Measurements from ENCODE around the gene GATA5. TPM values are rescaled to one million over a fixed set of nuclear protein-coding genes. Genes with fewer than 3 reads are reported as not detected.

The GATA5 gene
- total RNA-seq, 2 donors from 2014 or later, result 2.5 to 6.7 TPM

GRCh38 chr20:62498874-62499273, 23.1 kb upstream of the GATA5 start:
- Mint-ChIP-seq H3K27ac (no peak overlapping the region), H3K9me3 (no peaks in the 10 kb centered on the region), H3K27me3 (ENCODE audit: insufficient read depth) (peaks cover 3% of the 10 kb centered on the region), H3K36me3 (ENCODE audit: low read depth) (no peaks in the 10 kb centered on the region), H3K4me3 (no peak overlapping the region), H3K4me1 (peaks cover 11% of the 10 kb centered on the region)
- Histone ChIP-seq H3K36me3 (ENCODE audit: control insufficient read depth, insufficient read depth, low read length) (no peaks in the 10 kb centered on the region), H3K27ac (ENCODE audit: low read depth, low read length) (no peak overlapping the region), H3K9ac (ENCODE audit: extremely low read depth, low read length, poor library complexity, severe bottlenecking) (no peak overlapping the region), H3K4me1 (ENCODE audit: control insufficient read depth, insufficient read depth, low read length) (peaks cover 9% of the 10 kb centered on the region), H3K27me3 (ENCODE audit: control insufficient read depth, insufficient read depth, low read length, poor library complexity, severe bottlenecking) (peaks cover 5% of the 10 kb centered on the region), H3K4me3 (ENCODE audit: low read length) (no peak overlapping the region), H3K9me3 (ENCODE audit: control insufficient read depth, low read length) (no peaks in the 10 kb centered on the region)
- DNase-seq, result no peak
- WGBS, 2 experiments (ENCODE audit: insufficient coverage in 1 of 2, insufficient read length in 1 of 2), result 94 to 100% methylated on average over 1 to 5 of the region's 6 CpGs
- TF ChIP-seq, protein P1, sequence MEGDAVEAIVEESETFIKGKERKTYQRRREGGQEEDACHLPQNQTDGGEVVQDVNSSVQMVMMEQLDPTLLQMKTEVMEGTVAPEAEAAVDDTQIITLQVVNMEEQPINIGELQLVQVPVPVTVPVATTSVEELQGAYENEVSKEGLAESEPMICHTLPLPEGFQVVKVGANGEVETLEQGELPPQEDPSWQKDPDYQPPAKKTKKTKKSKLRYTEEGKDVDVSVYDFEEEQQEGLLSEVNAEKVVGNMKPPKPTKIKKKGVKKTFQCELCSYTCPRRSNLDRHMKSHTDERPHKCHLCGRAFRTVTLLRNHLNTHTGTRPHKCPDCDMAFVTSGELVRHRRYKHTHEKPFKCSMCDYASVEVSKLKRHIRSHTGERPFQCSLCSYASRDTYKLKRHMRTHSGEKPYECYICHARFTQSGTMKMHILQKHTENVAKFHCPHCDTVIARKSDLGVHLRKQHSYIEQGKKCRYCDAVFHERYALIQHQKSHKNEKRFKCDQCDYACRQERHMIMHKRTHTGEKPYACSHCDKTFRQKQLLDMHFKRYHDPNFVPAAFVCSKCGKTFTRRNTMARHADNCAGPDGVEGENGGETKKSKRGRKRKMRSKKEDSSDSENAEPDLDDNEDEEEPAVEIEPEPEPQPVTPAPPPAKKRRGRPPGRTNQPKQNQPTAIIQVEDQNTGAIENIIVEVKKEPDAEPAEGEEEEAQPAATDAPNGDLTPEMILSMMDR (conservative IDR thresholded peaks at IDR 0.05), result no peak

DNA sequence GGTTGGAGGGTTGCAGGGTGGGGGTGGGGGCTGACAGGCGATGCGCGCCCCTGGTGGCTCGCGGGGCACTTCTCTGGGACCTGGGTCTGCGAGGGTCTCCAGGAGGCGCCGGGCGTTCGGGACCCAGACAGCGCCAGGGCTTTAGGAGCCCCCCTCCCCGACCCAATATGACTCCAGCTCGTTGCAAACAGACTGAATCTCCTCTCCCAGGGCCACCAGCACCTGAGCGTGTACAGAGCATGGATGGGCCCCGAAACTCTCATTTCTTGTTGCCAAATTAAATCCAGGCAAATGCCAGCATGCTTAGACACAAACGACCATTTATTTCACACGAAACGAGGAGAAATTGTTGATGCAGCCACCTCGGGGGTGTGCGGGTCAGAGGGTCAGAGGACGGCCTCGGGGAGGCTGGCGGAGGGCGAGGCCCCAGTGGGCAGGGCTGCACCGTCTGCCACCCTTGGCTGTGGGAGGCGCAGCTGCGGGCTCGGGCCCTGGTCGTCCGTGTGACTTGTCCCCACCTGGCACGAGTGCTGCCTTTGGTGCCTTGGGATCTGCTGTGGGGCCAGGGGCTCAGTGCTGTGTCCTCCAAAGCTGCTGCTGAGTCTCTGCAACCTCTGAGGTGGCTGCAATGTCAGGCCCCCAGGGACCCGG, 20.9 kb upstream of the GATA5 start:
- H3K9ac ChIP-seq (ENCODE audit: extremely low read depth, low read length, poor library complexity, severe bottlenecking), result no peak overlapping the region
- peak; percentile 89 for DNase-seq
- Mint-ChIP-seq H3K4me1 (peaks cover 8% of the 10 kb centered on the region), H3K36me3 (ENCODE audit: low read depth) (no peaks in the 10 kb centered on the region), H3K27ac (no peak overlapping the region), H3K27me3 (ENCODE audit: insufficient read depth) (peaks cover 6% of the 10 kb centered on the region), H3K9me3 (no peaks in the 10 kb centered on the region), H3K4me3 (no peak overlapping the region)
- WGBS, 2 experiments (ENCODE audit: insufficient coverage in 1 of 2, insufficient read length in 1 of 2), result 42 to 54% methylated on average over 27 to 32 of the region's 32 CpGs
- H3K36me3 ChIP-seq (ENCODE audit: control insufficient read depth, insufficient read depth, low read length), result no peaks in the 10 kb centered on the region
- H3K27me3 ChIP-seq (ENCODE audit: control insufficient read depth, insufficient read depth, low read length, poor library complexity, severe bottlenecking), result peaks cover 5% of the 10 kb centered on the region
- TF ChIP-seq, protein P1 (conservative IDR thresholded peaks at IDR 0.05), result peak; percentile 96
- no peaks in the 10 kb centered on the region for H3K4me1 ChIP-seq (ENCODE audit: control insufficient read depth, insufficient read depth, low read length)
- no peak overlapping the region for H3K4me3 ChIP-seq (ENCODE audit: low read length)
- H3K27ac ChIP-seq (ENCODE audit: low read depth, low read length), result no peak overlapping the region
- no peaks in the 10 kb centered on the region for H3K9me3 ChIP-seq (ENCODE audit: control insufficient read depth, low read length)

GRCh38 chr20:62495749-62496567, 20.2 kb upstream of the GATA5 start:
- H3K27me3 Mint-ChIP-seq (ENCODE audit: insufficient read depth), result peaks cover 8% of the 10 kb centered on the region
- peaks cover 8% of the 10 kb centered on the region for H3K4me1 Mint-ChIP-seq
- no peak overlapping the region for H3K9ac ChIP-seq (ENCODE audit: extremely low read depth, low read length, poor library complexity, severe bottlenecking)
- TF ChIP-seq, protein P1 (conservative IDR thresholded peaks at IDR 0.05), result no peak
- no peak overlapping the region for H3K27ac ChIP-seq (ENCODE audit: low read depth, low read length)
- DNase-seq, result no peak
- 50 to 58% methylated on average over 6 to 34 of the region's 34 CpGs for WGBS, 2 experiments (ENCODE audit: insufficient coverage in 1 of 2, insufficient read length in 1 of 2)
- no peak overlapping the region for H3K27ac Mint-ChIP-seq
- H3K36me3 Mint-ChIP-seq (ENCODE audit: low read depth), result no peaks in the 10 kb centered on the region
- H3K4me3 ChIP-seq (ENCODE audit: low read length), result no peak overlapping the region
- no peaks in the 10 kb centered on the region for H3K9me3 ChIP-seq (ENCODE audit: control insufficient read depth, low read length)
- peaks cover 2% of the 10 kb centered on the region for H3K9me3 Mint-ChIP-seq
- no peaks in the 10 kb centered on the region for H3K4me1 ChIP-seq (ENCODE audit: control insufficient read depth, insufficient read depth, low read length)
- H3K4me3 Mint-ChIP-seq, result no peak overlapping the region
- H3K36me3 ChIP-seq (ENCODE audit: control insufficient read depth, insufficient read depth, low read length), result no peaks in the 10 kb centered on the region
- H3K27me3 ChIP-seq (ENCODE audit: control insufficient read depth, insufficient read depth, low read length, poor library complexity, severe bottlenecking), result peaks cover 5% of the 10 kb centered on the region
